Gastroesophageal sphincter (tissue), 4 donors: ENCODE data around the gene PDZD2. TPM values are rescaled to one million over a fixed set of nuclear protein-coding genes. Genes with fewer than 3 reads are reported as not detected.

ENCODE experiments used
- ATAC-seq: fragments of 150-250 bp; one replicate; pipeline ENCODE4 v1.9.1; 2016; ENCODE audit warnings: mild to moderate bottlenecking, moderate library complexity
- H3K27ac ChIP-seq, 4 donors: fragments of 200-600 bp; sonication (generic) in 3 of 4; 1 replicate in 3 of 4; 2 replicates in 1 of 4; pipeline ENCODE4 v1.5.1; 2016 to 2019
- H3K27me3 ChIP-seq: fragments of 200-600 bp; sonication (generic); one replicate; pipeline ENCODE4 v1.5.1; 2019
- H3K36me3 ChIP-seq, 2 donors: fragments of 200-600 bp; sonication (generic); one replicate each; pipeline ENCODE4 v1.5.1; 2019; ENCODE audit warnings: control low read depth in 1 of 2
- H3K4me1 ChIP-seq, 3 donors: fragments of 200-600 bp; sonication (generic); 1 replicate in 2 of 3; 2 replicates in 1 of 3; pipeline ENCODE4 v1.5.1; 2016 to 2019; ENCODE audit warnings: control low read depth in 2 of 3
- H3K4me3 ChIP-seq, 2 donors: fragments of 200-600 bp; sonication (generic); one replicate each; pipeline ENCODE4 v1.5.1; 2019; ENCODE audit warnings: mild to moderate bottlenecking in 1 of 2, moderate library complexity in 1 of 2
- H3K9me3 ChIP-seq, 3 donors: fragments of 200-600 bp; sonication (generic); one replicate each; pipeline ENCODE4 v1.5.1; 2017 to 2019; ENCODE audit warnings: control low read depth in 2 of 3
- EP300 ChIP-seq: sonication (generic); formaldehyde crosslinking; IDR thresholded peaks from one replicate; pipeline ENCODE4 v1.6.1; 2017; ENCODE audit warnings: antibody characterized with exemption, mild to moderate bottlenecking
- POLR2A ChIP-seq, 2 donors: fragments of 450-650 bp; IDR thresholded peaks; one replicate each; pipeline ENCODE4 v1.6.1; 2017; ENCODE audit warnings: antibody characterized with exemption in 2 of 2, mild to moderate bottlenecking in 2 of 2, moderate library complexity in 1 of 2
- POLR2AphosphoS5 ChIP-seq: sonication (generic); formaldehyde crosslinking; IDR thresholded peaks from one replicate; pipeline ENCODE4 v1.6.1; 2017; ENCODE audit warnings: antibody characterized with exemption
- WGBS, 2 donors: methylation state at CpG; one replicate each; pipeline ENCODE4 v1.1.5; 2018; ENCODE audit warnings: low coverage in 1 of 2; 5-methylcytosine and 5-hydroxymethylcytosine counted together
- total RNA-seq, 4 donors: library from RNA; depleted of rRNA; stranded (reverse); fragments of >200 nt; gene quantifications; one replicate each; pipeline ENCODE4 v1.1.0, GENCODE V29; 2016
- TF ChIP-seq, protein P1 (sequence below), 4 experiments: fragments of 200-600 bp in 2 of 4; fragments of 450-650 bp in 2 of 4; sonication (generic) in 1 of 4; IDR thresholded peaks; one replicate each; pipeline ENCODE4 v1.5.1; 2017 to 2019; ENCODE audit warnings: antibody characterized with exemption in 4 of 4, mild to moderate bottlenecking in 2 of 4, moderate library complexity in 2 of 4

Gene PDZD2
- total RNA-seq, 4 donors from 2014 or later = 8.6 to 19.4 (median 14.0) TPM

GRCh38 chr5:31604240-31604639, 34.7 kb upstream of the PDZD2 start:
- TF ChIP-seq POLR2AphosphoS5 (no peak), EP300 (no peak), POLR2A (IDR thresholded peaks at IDR 0.05) (no peak)
- TF ChIP-seq, protein P1, sequence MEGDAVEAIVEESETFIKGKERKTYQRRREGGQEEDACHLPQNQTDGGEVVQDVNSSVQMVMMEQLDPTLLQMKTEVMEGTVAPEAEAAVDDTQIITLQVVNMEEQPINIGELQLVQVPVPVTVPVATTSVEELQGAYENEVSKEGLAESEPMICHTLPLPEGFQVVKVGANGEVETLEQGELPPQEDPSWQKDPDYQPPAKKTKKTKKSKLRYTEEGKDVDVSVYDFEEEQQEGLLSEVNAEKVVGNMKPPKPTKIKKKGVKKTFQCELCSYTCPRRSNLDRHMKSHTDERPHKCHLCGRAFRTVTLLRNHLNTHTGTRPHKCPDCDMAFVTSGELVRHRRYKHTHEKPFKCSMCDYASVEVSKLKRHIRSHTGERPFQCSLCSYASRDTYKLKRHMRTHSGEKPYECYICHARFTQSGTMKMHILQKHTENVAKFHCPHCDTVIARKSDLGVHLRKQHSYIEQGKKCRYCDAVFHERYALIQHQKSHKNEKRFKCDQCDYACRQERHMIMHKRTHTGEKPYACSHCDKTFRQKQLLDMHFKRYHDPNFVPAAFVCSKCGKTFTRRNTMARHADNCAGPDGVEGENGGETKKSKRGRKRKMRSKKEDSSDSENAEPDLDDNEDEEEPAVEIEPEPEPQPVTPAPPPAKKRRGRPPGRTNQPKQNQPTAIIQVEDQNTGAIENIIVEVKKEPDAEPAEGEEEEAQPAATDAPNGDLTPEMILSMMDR (IDR thresholded peaks at IDR 0.05) = no peak
- H3K27me3 ChIP-seq = no peaks in the 10 kb centered on the region
- H3K36me3 ChIP-seq = no peaks in the 10 kb centered on the region
- no peak overlapping the region for H3K27ac ChIP-seq
- no peaks in the 10 kb centered on the region for H3K4me1 ChIP-seq
- H3K9me3 ChIP-seq = no peaks in the 10 kb centered on the region
- no peak for ATAC-seq
- WGBS, 2 donors = 45 to 56% methylated on average over 2 of the region's 2 CpGs
- H3K4me3 ChIP-seq = no peak overlapping the region

GRCh38 chr5:31604644-31605043, 34.3 kb upstream of the PDZD2 start:
- Histone ChIP-seq H3K36me3 (no peaks in the 10 kb centered on the region), H3K27me3 (no peaks in the 10 kb centered on the region), H3K27ac (no peak overlapping the region), H3K4me1 (no peaks in the 10 kb centered on the region), H3K4me3 (no peak overlapping the region), H3K9me3 (no peaks in the 10 kb centered on the region)
- no peak for ATAC-seq
- TF ChIP-seq EP300 = no peak
- TF ChIP-seq, protein P1 (IDR thresholded peaks at IDR 0.05) = no peak
- no peak for TF ChIP-seq POLR2AphosphoS5
- TF ChIP-seq POLR2A (IDR thresholded peaks at IDR 0.05) = no peak
- WGBS, 2 donors = 77% methylated on average over 2 of the region's 2 CpGs; no CpG with 5 or more reads in 1 of the 2 donors

DNA sequence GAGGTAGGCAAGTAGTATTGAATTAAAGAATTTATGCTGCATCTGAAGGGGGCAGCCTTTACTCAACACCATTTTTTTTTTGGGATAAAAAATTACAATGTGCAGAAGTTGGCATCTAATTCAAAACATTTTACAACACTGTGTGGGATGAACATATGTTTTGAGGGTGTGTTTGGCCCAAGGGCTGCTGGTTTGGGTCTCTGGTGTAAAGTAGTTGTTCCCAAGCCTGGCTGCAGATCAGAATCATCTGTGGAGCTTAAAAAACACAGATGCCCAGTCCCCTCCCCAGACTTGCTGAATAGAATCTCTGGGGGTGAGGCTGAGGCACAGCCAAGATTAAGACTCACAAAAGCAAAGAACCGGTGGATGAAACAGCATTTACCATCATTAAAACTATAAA, 33.0 kb upstream of the PDZD2 start:
- no peaks in the 10 kb centered on the region for H3K36me3 ChIP-seq
- H3K27ac ChIP-seq = no peak overlapping the region
- 75% methylated on average over 1 of the region's 1 CpG; no CpG with 5 or more reads in 1 of the 2 donors for WGBS, 2 donors
- H3K27me3 ChIP-seq = no peaks in the 10 kb centered on the region
- TF ChIP-seq, protein P1 (IDR thresholded peaks at IDR 0.05) = no peak
- TF ChIP-seq POLR2A (IDR thresholded peaks at IDR 0.05) (no peak), EP300 (no peak)
- H3K4me1 ChIP-seq = no peaks in the 10 kb centered on the region
- H3K4me3 ChIP-seq = no peak overlapping the region
- no peak for ATAC-seq
- H3K9me3 ChIP-seq = no peaks in the 10 kb centered on the region

- ATAC-seq = no peak
- WGBS, 2 donors = 38 to 62% methylated on average over 1 to 2 of the region's 2 CpGs
- H3K36me3 ChIP-seq = no peaks in the 10 kb centered on the region
- no peaks in the 10 kb centered on the region for H3K9me3 ChIP-seq
- TF ChIP-seq EP300 (no peak), POLR2A (IDR thresholded peaks at IDR 0.05) (no peak), POLR2AphosphoS5 (no peak)
- TF ChIP-seq, protein P1 (IDR thresholded peaks at IDR 0.05) = no peak
- no peak overlapping the region for H3K27ac ChIP-seq
- H3K4me3 ChIP-seq = no peak overlapping the region
- no peaks in the 10 kb centered on the region for H3K4me1 ChIP-seq
- H3K27me3 ChIP-seq = no peaks in the 10 kb centered on the region
Measured at GRCh38 chr5:31607546-31607945, 31.4 kb upstream of the PDZD2 start.

DNA sequence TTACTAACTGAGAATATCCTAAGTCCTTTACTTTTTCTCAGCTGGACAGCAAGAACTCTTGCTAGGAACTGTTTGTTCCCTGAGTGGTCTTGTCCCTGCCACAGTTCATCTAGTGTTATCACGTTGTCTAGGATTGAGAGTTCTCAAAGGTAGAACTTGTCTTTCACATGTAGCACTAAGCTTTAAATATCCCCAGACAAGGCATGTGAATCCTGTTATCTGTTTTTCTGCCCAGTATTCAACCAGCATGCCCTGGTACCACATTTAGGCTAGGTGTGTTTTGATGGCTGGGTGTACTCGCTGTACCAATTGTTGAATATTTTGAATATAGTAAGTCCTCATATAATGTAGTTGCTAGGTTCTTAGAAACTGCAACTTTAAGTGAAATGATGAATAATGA, 27.9 kb upstream of the PDZD2 start:
- Histone ChIP-seq H3K4me1 (peaks cover 0 to 10% (median 0%) of the 10 kb centered on the region in 3 donors), H3K4me3 (no peak overlapping the region), H3K27me3 (no peaks in the 10 kb centered on the region), H3K27ac (no peak overlapping the region), H3K36me3 (no peaks in the 10 kb centered on the region), H3K9me3 (no peaks in the 10 kb centered on the region)
- WGBS, 2 donors = 80 to 88% methylated on average over 1 to 2 of the region's 2 CpGs
- TF ChIP-seq POLR2AphosphoS5 (no peak), POLR2A (IDR thresholded peaks at IDR 0.05) (no peak), EP300 (no peak)
- TF ChIP-seq, protein P1 (IDR thresholded peaks at IDR 0.05) = no peak
- ATAC-seq = no peak
